Activated CD4-positive, alpha-beta T cell treated with anti-CD3 and anti-CD28 coated beads, Interleukin-2, amount 50 U/mL, for 1 hour (primary cell): ENCODE data around the gene SEC61B.

Source experiments
- DNase-seq: peaks from one replicate; pipeline ENCODE4 v3.0.0-alpha.2; 2020

Gene SEC61B

DNA sequence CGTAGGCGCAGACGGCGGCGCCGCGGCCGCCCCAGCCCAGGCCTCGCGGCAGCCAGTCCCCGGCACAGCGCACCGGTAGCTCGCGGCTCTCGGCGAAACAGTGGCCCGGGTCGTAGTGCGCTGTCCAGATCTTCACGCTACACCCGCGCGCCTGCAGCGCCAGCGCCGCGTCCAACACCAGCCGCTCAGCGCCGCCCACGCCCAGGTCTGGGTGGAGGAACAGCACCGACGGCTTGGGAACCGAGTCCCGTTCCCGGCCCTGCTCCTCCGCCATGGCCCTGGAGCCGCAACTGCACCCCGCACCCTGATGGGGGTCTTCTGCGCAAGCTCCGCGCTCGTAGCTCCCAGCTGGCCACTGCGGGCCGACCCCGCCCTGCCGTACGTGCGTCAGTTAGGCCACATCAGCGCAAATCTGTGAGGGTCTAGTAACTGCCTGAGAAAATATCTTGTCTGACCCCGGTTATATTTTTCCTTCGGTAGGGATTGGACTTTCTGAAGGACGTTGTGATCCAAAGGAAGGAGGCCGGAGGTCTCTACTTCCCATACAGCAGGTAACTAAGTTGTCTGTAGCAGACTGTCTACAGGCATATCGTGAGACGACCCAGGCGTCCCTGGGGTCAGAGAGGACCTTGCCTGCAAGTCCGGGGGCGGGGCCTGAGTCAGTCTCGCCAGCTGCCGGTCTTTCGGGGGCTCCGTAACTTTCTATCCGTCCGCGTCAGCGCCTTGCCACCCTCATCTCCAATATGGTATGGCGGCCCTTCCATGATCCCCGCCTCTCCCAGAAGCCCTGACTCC is at the start of gene SEC61B, which contains the start of gene ALG2:
Gene SEC61B, plus strand, starts transcription at position 662 of the 795 bp plus-strand sequence. Its CDS starts 82 bp downstream, at position 744.
Gene ALG2, minus strand, starts transcription at position 322 of the 795 bp plus-strand sequence. Its CDS starts 48 bp downstream, at position 274.
- peak; percentile 92 for DNase-seq

GRCh38 chr9:99173570-99174504 is 48.2 kb upstream of the SEC61B start:
- DNase-seq = no peak

GRCh38 chr9:99176527-99177013 is 45.5 kb upstream of the SEC61B start:
- no peak for DNase-seq

- no peak for DNase-seq
These were observed 44.3 kb upstream of the SEC61B start for GRCh38 chr9:99177576-99178366.

DNA sequence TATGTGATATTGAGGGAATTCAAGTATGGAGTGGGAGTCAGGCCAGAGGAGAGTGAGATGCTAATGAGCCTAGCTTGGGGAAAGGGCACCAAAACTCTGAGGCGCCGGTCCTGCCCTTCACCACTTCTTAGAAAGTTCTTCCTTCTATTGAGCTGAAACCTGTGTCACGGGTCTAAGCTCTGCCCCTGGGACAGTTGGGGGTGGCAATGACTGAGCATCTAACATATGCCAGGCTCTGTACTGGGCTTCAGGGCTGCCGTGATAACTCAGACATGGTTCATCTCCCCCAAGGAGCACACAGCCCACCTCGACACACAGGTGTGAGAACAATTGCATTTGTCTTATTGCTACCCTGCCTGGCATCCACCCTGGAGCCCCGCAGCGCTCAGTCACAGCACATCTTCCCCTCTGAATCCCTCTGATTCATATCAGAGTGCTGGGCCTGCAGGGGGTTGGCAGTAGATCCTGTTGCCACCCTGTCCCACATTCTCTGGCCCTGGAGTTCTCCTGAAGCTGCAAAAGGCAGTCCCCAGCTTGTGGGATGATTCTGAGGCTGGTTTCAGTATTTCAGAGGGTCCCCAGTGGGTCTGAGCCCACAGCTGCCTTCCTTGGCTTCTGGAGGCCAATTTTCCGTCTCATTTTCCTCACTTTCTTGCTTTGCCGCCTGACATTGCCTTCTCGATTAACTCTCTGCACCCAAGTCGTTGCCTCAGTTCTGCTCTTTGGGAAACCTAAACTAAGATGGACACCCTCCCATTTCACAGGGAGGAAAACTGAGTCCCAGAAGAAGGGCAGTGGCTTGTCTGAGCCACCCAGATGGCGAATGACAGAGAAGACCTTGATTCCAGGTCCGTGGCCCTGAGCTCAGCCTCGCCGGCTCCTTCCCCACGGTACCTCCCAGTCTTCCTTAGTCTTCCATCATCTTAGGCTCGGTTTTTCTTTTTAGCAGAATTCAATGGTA is 42.9 kb upstream of the SEC61B start:
- DNase-seq = no peak

- no peak for DNase-seq
These were observed 41.9 kb upstream of the SEC61B start for GRCh38 chr9:99180199-99180598.

- no peak for DNase-seq
These were observed 41.4 kb upstream of the SEC61B start for GRCh38 chr9:99180662-99181061.

GRCh38 chr9:99181206-99181605 is 40.9 kb upstream of the SEC61B start:
- no peak for DNase-seq

DNA sequence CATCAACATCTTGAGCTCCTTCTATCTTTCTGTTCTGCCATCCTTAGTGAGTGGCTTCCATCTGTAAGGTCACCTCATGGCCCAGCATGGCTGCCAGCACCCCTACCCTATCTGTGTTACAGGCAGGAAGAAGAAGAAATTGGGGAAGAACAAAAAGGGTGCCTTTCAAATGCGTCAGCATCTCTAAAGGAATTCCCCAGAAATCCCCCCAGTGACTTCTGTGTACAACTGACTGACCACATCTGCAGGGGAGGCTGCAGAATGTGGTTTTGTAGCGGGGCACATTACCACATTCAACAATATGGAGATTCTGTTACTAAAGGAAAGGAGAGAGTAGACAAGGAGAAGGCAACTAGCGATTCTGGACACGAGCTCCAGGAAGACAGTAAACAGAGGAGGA is 40.5 kb upstream of the SEC61B start:
- no peak for DNase-seq

DNA sequence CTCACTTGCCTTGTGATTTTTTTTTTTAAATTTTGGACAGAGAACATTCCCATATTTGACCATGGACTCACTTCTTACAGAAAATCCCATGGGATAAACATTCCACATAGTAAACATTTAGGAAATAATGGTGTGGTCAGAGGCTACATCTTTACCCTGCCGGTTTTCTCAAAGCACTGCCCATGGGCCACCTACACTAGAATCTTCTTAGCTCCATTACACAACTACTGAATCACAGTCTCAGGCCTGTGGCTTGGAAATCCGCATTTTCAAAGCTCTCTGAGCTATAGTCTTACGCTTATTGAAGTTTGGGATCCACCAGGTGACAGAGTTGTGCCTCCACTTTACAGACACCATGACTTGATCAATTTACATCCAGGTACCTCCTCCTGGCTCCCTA is 39.7 kb upstream of the SEC61B start:
- DNase-seq = no peak

GRCh38 chr9:99183616-99184015 is 38.5 kb upstream of the SEC61B start:
- no peak for DNase-seq

GRCh38 chr9:99184110-99184474 is 38.0 kb upstream of the SEC61B start:
- no peak for DNase-seq

- peak; percentile 69 for DNase-seq
These were observed 37.4 kb upstream of the SEC61B start for GRCh38 chr9:99184475-99185347.

DNA sequence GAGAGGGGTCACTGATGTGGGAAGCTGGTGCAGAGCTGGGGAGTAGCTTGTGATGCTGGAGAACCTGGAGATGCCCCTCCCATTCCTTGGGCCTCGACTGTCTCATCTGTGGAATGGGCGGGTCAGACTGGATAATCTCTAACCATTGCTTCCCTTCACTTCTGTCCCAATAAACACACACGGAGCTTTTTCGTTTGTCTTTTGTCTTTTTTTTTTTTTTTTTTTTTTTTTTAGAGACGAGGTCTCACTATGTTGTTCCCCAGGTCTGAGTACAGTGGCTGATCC is 36.8 kb upstream of the SEC61B start:
- DNase-seq = no peak

DNA sequence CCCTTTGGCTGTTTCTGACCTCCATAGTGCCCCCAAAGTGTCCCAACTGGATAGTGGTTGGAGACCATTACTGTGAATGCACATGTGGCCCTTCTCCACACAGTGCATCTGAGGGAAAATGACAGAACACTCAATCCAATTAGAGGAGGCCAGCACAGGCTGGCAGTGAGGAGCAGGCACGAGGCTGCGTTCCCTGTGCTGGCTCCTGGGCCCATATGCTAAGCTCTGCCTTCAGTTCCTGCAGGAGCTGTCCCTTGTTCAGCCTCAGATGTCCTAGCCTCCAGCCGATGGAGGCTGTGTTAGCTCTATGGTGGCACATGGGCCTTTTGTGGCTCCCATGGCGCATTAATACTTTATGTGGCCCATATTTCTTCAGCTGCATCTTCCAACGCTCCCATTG is 36.1 kb upstream of the SEC61B start:
- no peak for DNase-seq

DNA sequence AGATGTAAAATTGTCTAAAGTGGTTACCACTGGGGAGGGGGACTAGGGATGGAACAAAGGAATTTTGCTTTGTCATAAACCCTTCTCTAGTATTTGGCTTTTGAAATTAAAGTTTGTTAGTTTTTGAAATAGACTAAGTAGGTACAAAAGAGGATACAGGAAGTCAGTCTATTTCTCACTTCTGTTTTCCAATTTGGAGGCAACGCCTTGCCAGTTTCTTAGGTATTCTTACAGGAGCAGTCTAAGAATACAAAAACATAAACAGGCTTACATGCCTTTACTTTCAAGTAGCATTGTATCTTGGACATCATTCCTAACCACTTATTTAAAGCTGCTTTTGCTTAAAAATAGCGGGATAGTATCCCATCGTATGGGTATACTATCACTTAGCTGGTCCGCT is 34.8 kb upstream of the SEC61B start:
- no peak for DNase-seq

- DNase-seq = no peak
These were observed 32.9 kb upstream of the SEC61B start for GRCh38 chr9:99189186-99189585.

GRCh38 chr9:99189887-99190596 is 32.0 kb upstream of the SEC61B start:
- DNase-seq = no peak

GRCh38 chr9:99190597-99191283 is 31.3 kb upstream of the SEC61B start:
- no peak for DNase-seq
